ENCODE data around the gene GGN.
"Not testable (repeated sequence)": the region's sequence is repeated elsewhere in the genome, so short reads cannot be mapped to it uniquely, and the experiment has no call there.

The GGN gene, protein sequence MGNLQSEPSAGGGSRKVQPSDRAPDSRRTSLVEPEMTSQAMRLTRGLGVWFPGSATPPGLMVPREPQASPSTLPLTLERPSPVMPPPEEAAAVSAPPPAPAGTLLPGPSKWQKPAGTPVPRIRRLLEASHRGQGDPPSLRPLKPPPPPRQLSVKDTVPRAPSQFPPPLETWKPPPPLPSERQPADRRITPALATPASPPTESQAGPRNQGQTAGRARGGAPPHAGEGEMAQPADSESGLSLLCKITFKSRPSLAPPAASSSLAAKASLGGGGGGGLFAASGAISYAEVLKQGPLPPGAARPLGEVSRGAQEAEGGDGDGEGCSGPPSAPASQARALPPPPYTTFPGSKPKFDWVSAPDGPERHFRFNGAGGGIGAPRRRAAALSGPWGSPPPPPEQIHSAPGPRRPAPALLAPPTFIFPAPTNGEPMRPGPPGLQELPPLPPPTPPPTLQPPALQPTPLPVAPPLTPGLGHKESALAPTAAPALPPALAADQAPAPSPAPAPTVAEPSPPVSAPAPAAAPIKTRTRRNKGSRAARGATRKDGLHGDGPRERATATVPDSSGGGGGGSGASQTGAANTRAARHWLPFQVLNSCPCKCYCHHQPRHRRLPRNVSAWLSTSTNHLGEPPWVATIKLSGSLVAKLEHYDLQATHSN

DNA sequence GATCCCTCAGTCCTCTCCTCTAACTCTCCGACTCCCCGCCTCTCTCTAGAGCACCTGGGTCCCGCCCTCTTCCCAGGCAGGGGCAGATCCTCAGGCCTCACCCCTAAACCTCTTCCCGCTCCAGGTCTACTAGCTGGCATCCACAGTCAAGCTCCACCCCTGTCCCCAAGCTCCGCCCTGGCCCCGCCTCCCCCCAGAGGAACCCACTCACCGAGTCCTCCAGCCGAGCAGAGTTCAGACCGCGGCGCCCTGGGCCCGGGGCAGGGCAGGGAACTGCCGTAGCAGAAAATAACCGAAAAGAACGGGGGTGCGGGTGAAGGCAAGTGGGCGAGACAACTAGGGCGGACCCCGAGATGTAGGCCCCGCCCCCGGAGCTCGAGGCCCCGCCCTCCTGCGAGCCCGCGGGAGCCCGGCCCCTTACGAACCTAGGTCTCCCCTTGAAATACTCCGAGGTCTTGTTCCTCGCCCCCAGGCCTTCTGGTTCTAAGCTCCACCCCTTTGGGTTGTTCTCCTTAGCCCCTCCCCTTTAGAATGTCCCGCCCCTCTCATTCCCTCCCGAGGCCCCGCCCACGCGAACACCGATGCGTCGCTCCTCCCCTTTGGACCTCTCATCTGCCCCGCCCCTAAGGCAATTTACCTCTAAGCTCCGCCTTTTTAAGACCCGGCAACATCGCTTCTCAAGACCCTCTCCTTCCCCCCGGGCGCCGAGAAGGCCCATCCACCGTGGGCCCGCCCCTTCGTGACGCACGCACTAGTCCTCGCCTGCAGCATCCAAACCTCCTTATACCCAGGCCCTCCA, at the start of gene GGN:
TSS of gene GGN (minus strand) at position 485 of the 799 bp plus-strand sequence. CDS start 773 bp downstream, outside the sequence.
- peak; percentile 41 to 57 for DNase-seq (ENCODE audit: low read depth in 2 of 2)

DNA sequence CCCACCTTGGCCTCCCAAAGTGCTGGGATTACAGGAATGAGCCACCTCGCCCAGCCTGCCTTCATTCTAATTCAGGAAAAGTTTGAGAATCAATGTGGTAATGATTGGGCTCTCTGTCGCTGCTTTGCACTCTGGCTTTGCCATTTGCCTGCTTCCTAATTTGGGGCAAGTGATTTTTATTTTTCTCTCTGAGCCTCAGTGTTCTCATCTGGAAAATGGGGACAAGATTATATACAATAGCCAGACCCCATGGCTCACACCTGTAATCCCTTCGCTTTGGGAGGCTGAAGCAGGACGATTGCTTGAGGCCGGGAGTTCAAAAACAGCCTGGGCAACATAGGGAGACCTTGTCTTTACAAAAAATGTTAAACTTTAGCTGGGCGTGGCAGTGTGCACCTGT, 49.5 kb upstream of the GGN start:
- no peak for DNase-seq (ENCODE audit: low read depth in 2 of 2)

DNA sequence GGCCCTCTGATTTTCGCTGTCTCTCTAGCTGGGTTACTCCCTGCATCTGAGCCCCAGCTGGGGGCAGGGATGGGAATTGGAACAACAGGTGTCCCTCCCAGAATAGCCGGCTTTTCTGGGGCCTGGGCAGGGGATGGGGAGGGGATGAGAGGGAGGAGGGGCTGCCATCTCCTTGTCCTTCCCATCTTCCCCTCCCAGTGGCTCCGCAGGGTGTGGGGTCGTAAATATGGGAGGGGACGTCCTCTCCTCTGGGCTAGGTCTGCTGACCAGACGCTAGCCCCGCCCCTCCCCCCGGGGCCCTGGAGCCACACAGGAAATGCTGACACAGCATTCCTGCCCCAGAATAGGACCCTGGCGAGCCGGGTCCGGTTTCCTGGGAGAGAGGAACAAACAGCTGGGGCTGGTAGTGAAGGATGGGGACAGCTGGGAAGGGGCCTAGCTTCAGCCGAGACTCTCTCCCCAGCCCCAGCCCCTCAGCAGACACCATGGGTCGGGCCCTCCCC, 46.8 kb upstream of the GGN start:
- DNase-seq (ENCODE audit: low read depth in 2 of 2): no peak

DNA sequence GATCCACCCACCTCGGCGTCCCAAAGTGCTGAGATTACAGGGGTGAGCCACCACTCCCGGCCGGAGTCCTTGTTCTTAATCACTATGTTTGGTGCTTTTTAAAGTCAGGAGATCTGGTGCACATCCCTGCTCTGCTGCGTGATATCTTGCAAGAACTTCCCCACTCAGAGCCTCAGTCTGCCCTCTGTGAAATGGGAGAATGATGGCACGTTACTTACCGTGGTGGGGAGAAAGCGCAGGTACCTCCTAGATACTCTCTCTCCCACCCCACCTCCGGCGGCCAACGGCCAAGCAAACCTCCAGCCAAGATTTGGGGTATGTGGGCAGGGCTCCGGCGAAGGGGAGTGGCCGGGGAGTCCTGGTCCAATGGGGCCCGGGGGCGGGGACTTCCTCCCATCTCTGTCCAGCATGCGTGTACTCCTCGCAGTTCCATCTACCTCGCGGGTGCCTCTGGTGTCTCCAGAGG, 45.5 kb upstream of the GGN start, which contains the start of gene RYR1:
TSS of gene RYR1 (plus strand) at position 424 of the 466 bp plus-strand sequence. CDS start 139 bp downstream, outside the sequence.
- no peak for DNase-seq (ENCODE audit: low read depth in 2 of 2)

DNA sequence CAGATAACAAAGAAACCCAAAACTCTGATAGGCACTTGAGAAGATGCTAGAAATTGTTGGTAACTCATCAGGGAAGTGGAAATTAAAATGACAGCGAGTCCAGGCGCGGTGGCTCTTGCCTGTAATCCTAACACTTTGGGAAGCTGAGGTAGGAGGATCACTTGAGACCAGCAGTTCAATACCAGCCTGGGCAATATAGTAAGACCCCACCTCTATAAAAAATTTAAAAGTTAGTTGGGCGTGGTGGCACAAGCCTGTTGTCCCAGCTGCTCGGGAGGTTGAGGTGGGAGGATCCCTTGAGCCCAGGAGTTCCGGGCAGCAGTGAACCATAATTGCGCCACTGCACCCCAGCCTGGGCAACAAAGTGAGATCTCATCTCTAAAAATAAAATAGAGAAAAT, 43.1 kb upstream of the GGN start:
- no peak for DNase-seq (ENCODE audit: low read depth in 2 of 2)

DNA sequence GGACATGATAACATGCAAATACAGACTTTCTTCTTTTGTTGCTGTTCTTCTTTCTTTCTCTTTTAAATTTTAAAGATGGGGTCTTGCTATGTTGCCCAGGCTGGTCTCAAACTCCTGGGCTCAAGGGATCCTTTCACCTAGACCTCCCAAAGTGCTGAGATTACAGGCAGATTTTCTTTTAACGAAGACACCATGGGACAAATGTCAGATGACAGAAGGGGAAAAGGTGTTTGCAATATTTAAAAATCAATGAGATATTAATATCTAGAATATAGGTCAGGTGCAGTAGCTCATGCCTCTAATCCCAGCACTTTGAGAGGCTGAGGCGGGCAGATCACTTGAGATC, 42.0 kb upstream of the GGN start:
- no peak for DNase-seq (ENCODE audit: low read depth in 2 of 2)

DNA sequence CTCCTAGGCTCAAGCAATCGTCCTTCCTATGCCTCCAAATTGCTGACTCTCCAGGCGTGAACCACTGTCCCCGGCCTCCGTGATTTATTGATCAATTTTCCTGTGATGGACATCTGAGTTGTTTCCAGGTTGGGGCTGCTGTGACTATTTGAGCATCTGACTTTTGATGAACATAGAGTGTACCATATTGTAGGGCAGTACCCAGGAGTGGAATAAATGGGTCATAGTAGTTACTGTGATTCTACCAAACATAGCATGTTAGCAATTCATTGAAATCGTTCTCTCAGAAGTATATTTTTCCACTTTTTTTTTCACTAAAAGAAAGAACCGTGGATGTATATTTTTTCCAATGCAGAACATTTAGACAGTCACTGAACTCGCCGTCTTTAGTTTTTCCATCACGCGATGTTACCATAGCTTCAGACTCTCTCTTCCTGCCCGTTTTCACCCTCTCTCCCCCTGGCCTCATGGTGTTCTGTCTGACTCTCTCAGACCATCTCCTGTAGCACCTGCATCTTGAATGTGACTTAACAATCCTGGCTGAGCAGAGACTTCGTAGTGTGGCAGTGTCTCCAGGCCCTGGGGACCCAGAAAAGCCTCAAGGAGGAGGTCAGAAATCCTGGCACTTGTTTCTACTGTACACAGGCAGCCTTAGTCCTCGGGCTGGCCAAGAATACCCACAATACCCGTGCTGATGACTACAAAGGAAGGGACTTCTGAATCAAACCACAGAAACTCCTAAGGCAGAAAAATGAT, 41.4 kb upstream of the GGN start:
- DNase-seq (ENCODE audit: low read depth in 2 of 2): no peak

DNA sequence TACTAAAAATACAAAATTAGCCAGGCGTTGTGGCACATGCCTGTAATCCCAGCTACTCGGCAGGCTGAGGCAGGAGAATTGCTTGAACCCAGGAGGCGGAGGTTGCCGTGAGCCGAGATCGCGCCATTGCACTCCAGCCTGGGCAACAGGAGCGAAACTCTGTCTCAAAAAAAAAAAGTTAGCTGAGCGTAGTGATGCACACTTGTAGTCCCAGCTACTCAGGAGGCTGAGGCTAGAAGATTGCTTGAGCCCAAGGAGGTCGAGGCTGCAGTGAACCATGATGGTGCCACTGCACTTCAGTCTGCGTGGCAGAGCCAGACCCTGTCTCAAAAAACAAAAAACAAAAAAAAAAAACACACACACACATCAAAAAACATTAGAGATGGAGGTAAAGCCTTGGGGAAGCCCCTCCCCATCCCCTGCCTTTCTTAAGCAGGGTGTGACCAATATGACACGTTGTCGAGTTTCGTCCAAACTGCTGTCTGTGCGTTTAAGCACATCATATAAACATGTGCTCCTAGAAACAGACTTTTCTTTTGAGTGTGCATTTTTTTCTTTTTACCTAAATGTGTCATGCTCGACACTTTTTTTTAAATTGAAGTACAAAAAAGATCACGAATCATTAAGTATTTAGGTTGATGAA, 39.3 kb upstream of the GGN start:
- not testable (repeated sequence) for DNase-seq (ENCODE audit: low read depth in 2 of 2)

DNA sequence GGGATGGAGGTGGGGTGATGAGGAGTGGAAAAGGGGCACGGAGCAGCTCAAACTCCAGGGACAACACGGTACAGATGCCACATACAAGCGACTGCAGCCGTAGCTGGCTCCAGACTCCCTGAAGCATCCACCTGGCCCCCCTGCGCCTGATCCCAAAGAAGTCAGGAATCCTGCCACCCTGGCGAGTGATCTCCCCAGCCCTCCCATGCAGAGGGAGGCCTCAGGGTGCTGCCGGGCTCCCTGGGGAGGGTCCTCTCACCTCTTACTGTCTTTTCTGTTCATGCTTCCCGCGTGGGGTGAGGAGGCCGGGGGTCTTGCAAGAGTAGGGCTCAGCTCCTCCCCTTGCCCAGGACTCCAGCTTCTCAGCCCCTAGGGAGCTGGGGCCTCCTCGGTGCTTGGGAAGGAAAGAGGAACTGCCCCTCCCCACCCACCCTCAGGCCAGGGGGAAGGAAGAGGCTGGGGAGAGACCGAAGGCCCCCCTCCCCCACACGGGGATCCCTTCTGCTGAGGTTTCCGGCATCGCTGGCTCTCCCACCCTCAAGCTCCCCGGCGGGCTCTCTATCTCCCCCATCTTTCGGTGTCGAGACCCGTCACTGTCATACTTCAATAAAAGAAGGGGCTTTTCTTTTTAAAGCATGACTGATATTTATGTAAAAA, 38.1 kb upstream of the GGN start, which contains the start of gene RASGRP4:
TSS of gene RASGRP4 (minus strand) at position 410 of the 657 bp plus-strand sequence. CDS start at position 282, 128 bp downstream.
- no peak for DNase-seq (ENCODE audit: low read depth in 2 of 2)

DNA sequence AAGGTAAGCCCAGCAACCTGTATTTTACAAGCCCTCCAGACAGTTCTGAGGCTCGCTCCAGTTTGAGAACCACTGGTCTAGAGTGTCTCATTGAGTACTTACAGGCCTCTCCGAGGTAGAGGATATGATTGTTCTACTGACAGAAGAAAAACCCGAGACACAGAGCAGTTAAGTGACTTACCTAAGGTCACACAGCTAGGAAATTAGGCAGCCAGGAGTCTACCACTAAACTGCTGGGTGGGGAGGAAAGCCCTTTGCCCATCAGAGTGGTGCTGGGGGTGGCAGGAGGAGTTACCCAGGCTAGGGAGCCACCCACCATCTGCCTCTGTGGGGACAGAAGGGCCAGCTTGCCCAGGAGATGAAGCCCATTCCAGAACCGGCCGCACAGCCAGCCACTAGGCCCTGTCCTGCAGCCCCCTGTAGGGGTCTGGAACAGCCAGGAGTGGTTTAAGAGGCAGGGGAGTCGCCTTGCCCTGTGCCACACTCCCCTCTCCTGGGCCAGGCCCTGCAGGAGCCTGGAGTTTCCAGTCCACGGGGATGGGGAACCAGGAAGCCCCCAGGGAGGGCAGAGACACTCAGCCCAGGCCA, 37.5 kb upstream of the GGN start:
- DNase-seq (ENCODE audit: low read depth in 2 of 2): no peak

DNA sequence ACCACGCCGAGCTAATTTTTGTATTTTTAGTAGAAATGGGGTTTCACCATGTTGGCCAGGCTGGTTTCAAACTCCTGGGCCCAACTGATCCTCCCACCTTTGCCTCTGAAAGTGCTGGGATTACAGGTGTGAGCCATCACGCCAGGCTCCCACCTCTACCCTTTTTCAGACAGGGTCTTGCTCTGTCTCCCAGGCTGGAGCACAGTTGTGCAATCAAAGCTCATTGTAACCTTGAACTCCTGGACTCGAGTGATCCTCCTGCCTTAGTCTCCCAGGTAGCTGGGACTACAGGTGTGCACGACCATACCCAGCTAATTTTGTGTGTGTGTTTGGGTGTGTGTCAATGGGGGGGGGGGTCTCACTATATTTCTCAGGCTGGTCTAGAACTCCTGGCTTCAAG, 36.4 kb upstream of the GGN start:
- DNase-seq (ENCODE audit: low read depth in 2 of 2): no peak

DNA sequence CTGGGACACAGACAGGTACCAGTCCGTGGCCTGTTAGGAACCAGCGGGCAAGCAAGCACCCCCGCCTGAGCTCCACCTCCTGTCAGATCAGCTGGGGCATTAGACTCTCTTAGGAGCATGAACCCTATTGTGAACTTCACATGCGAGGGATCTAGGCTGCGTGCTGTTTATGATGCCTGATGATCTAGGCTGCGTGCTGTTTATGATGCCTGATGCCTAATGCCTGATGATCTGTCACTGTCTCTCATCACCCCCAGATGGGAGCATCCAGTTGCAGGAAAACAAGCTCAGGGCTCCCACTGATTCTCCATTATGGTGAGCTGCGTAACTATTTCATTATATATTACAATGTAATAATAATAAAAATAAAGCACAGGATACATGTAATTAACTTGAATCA, 34.6 kb upstream of the GGN start:
- no peak for DNase-seq (ENCODE audit: low read depth in 2 of 2)

DNA sequence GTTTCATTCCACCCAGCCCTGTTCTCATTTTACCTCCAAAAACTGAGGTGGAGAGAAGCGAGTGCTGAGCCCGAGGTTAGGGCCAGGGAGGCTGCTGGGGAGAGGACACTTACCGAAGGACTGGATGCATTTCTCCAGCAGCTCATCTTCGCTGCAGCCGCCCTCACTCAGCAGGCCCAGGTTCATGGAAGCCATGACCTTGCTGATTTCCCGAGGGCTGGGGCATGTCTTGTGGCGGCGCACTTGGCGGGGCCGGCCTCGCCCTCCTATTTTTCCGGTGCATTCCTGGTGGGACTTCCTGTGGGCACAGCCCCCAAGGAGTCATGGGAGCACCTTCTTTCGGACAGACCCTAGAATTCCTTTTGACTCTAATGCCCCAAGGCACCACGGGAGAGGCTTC, 34.0 kb upstream of the GGN start:
- DNase-seq (ENCODE audit: low read depth in 2 of 2): no peak

DNA sequence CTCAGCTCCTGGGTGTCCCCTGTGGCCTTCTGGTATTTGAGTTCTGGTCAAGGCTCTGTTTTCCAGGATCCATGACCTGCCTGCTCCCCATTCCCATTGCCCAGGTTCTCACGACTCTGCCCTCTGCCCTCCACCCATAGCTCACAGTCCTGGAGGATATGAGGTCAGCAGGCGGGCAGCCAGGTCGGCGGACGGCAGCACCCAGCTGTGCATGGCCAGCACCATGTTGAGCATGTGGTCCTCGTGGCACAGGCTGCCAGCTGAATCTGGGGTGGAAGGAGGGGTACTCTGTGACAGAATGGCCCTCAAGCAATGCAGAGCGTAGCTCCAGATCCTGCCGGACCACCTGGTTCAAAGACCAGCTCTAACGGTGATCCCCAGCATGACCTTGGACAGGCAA, 33.1 kb upstream of the GGN start:
- DNase-seq (ENCODE audit: low read depth in 2 of 2): no peak

DNA sequence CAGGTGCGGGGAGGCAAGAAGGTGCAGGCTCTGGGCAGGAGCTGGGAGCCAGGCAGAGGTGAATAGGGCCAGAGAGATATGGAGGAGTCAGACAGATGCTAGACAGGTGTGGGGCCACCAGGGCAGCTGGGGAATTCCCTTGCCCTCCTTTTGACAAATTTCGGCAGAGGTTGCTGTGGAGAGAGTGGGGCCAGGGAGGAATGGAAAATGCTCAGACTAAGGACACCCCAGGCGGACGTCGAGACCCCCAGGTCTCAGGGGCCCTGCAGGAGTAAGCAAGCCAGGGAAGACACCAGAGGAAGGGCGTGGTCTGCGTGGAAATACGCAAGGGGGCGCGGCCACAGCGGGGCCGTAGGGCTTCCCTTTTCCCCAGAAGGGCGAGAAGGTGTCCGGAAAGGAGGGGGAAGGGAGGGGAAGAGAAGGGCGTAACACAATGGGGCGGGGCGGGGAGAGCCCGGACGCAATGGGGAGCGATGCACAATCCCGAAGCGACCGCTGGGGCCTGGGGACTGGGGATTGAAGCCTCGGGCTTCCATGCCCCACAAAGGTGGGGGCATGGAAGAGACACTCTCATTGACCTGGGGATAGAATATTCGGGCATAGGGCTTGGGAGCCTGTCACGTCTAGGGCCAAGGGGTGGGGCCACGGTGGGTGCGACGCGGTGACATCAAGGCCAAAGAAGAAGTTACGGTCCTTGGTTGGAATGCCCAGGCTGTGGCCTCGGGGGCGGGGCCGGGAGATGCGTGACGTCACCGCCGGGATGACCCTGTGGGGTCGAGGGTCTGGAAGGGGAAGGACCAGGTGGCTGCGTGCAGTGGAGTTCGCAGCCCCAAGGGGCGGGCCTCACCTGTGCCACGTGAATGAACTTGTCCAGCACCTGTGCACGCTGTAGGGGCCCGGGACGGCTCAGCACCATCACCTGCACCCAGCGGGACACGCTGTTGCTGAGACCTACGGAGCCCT, 30.0 kb upstream of the GGN start:
- DNase-seq (ENCODE audit: low read depth in 2 of 2): no peak

DNA sequence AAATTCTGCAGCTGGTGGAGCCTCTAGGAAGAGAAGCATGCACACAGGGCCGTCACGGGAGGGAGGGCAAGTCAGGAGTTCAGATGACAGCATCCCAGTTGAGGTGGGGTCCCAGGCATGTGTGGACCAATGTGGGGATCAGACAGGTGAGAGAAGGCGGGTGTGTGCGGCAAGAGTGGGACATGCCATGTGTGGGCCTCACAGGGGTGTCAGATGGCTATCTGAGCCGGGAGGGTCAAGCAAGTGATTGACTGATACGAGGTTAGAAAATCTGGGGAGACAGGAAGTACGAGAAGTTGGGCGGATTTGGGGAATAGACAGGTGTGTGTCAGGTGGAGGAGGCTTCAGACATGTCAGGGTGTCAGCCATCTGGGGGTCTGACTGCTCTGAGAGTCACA, 29.3 kb upstream of the GGN start:
- no peak for DNase-seq (ENCODE audit: low read depth in 2 of 2)

DNA sequence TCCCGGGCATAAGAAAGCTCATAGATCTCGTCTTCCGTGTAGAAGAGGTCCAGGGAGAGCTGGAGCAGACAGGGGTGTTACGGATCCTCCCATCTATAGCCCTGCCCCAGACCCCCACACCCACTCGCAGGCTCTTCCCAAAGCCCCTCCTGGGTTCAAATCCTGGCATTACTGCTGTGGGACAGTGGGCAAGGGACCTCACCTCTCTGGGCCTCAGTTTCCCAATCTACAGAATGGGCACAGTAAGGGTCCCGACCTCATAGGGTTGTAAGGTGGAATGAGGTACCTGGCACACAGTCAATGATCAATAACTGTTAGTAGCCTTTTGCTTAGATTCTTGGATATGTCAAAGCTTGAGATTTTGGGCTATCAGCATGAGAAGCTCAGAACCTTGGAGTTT, 25.6 kb upstream of the GGN start:
- DNase-seq (ENCODE audit: low read depth in 2 of 2): no peak

DNA sequence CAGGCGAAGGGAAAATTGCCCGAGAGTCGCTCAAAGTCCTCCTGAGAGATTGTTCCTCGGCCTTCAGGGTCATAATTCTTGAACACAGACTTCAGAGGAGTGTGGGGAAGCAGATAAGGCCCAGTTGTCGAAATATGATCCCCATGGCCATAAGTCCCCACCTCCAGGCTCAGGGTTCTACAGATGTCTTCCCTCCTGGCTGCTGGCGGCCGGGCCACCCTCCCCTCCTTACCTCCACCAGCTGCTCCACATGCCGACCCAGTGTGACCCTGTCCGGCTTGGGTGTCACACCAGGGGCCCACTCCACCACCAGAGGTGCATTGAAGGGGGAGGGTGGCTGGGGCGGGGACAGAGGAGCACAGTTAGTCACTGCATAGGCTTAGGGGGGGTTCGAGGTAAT, 25.1 kb upstream of the GGN start:
- no peak for DNase-seq (ENCODE audit: low read depth in 2 of 2)

DNA sequence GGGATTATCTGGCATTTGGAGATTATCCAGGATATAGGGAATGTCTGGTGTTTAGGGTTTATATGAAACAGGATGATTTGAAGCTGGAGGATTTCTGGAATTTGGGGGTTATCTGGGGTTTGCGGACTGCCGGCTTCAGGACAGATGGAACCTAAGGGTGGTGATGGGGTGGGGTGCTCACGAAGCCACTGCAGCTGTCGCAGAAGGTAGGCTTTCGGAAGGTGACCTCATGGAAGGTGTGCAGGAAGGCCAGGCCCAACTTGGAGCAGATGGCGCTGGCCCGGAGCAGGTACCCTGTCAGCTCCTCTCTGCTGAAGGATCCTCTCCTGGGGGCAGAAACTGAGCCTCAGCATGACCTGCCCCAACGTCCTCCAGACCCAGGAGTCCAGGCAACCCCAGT, 24.7 kb upstream of the GGN start:
- no peak for DNase-seq (ENCODE audit: low read depth in 2 of 2)

Data from stimulated activated CD8-positive, alpha-beta memory T cell treated with anti-CD3 and anti-CD28 coated beads, Interleukin-2, amount 100 ng/mL, for 1 hour (primary cell).